ENCODE results near the gene EIF2A.

- TF ChIP-seq POLR2A (IDR thresholded peaks at IDR 0.05) (no peak), CTCF (IDR thresholded peaks at IDR 0.05) (no peak)
These were observed 57.4 kb downstream of the EIF2A start for GRCh38 chr3:150603980-150604319.

Data from thyroid gland (tissue), 4 donors.